Posterior cingulate gyrus (tissue), 11 donors: ENCODE measurements around the gene PTPRG.

Experiments
- DNase-seq, 10 donors: peaks; one replicate each; pipeline versions ENCODE4 v3.0.0 to v3.0.0-alpha.2; 2020 to 2021; ENCODE audit warnings: mixed read lengths in 3 of 10
- intact Hi-C: fragments of 100-400 bp; cut with DNase I; formaldehyde crosslinking; loops from one replicate; pipeline ENCODE4 v1.15.1; 2023

Gene PTPRG

DNA sequence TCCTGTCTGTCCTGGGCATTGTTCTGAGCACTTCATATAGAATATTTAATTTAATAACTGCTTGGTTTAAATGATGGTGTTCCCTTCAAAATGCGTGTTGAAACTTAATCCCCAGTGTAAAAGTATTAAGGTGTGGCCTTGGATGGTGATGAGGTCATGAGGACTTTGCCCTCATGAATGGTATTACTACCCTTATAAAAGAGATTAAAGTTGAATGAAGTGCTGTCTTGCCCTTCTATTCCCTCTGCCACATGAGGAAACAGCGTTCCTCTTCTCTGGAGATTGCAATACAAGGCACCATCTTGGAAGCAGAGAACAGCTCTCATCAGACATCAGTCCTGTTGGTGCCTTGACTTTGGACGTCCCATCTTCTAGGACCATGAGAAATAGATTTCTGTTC lies 374.4 kb downstream of the PTPRG start:
- DNase-seq, result no peak
- intact Hi-C loops, result no loop called here

DNA sequence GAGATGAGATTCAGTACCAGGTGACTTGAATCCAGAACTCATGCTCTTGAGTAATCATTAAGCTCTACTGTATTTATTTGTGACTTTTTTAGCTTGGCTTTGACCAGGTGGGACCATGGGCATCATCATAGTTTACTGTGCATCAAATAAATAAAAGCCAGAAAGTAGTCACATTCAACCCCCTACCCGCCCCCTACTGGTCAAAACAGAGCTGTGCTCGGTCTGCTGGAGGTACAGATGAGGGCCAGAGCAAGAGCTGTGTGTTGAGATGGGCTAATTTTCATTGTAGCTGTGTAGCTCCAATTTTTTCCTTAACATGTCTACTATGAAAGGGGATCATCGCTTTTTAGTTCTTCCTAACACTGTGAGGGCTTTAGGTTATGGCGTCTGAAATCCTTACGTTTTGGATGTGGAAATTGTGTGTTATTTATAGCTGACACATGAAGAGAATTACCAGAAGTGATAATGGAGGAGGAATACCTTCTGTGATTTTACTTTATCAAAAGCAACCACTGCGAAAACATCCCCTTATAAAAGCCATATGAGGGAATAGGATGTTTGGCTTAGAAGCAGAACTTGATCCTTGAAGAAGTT lies 375.1 kb downstream of the PTPRG start:
- DNase-seq, result no peak
- intact Hi-C loops, result no loop called here

DNA sequence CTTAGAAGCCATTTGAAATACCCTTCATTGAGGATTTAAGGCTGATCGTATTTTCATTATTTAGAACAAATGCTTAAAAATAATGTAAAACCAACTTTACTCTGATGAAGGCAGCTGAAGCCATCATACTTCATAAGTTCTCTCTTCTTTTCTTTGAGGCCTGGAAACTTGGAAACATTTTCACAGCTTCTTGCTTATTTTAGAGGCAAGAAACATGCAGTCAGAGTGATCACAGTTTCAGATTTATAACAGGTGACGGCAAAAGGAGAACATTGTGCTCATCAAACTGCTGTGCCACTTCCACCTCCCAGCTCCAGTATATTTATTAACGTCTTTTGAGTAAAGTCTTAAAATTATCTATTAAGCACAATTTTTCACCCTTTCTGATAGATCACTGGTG lies 376.1 kb downstream of the PTPRG start:
- intact Hi-C loops, result no loop called here
- DNase-seq, result no peak

DNA sequence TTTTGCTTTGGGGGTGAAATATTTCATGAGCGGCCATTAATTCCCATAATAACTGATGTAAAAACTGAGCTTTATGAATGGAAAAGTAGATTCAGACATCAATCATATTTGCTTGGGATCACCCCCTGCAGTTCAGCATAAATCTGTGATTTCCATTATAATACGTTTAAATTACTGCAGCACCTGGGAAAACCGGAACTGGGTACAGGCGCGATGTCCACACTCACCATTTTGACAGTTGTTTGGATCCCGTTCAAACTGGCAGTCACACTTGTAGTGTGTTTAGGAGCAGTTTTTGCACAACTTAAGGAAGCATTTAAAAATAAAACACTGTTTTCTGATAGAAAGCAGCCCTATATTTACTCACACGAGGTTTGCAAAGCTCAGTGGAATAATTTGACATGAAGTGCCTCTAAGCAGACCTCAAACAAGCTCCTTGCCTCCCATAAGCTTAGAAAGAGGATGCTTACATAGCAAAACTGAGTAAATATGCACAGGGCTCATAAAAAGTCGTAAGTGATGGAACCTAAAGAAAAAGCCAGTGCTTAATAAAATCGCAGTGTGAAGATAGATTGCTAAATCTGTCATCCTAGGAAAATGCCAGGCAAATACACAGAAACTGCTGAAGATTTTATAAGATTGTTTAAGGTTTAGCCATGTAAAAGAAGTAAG lies 377.6 kb downstream of the PTPRG start:
- intact Hi-C loops, result no loop called here
- no peak for DNase-seq

DNA sequence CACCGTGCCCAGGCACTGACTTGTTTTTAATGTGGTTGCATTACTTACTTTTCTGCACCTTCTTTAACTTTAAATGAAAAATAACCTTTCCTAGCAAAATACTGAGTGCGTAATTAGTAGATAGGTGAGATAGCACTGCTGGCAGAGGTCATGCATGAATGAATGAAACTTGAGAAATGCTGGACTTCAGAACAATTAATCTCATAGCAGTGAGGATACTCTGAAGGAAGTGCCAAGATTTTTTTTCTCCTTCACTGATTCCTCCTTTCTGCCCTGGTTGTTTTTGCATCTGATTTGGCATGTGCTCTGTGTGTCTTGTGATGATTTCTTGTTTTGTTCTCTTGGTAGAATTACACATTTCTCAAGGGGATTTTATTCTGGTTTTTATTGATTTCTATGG lies 378.9 kb downstream of the PTPRG start:
- DNase-seq, result no peak
- intact Hi-C loops, result no loop called here

DNA sequence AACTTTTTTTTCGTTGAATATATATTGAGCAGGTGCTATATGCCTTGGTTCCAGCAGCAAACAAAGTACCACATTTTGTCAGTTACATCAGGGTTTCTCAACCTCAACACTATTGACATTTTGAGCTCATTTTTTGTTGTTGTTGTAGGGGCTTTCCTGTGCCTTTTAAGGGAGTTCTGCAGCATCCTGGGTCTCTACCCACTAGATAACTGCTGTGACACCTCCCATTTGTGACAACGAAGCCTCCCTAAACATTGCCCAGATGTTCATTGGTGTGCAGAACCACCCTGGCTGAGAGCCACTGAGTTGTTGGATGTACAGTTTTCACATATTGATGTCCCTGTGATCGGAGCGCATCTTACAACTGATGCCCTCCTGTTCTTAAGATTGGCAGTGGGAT lies 382.6 kb downstream of the PTPRG start:
- DNase-seq, result no peak
- intact Hi-C loops, result no loop called here

DNA sequence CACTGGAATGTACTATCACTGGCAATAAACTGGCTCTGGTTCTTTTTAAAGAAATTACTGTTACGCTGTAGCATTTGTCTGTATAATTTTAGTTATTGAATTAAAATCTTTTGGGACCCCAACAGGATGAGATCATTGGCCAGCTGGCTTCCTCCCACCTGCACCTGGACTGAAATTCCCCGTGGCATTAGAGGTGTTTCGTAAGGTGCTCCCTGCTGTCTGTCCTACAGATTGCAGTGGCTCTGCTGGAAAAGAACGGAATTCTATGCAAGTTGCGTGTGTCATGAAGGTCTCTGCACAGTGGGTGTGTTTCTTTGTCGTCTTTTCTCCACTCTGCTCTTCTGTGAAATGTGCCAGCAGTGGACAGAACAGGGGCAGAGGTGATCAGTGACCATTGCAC lies 383.4 kb downstream of the PTPRG start:
- intact Hi-C loops, result no loop called here
- DNase-seq, result no peak

DNA sequence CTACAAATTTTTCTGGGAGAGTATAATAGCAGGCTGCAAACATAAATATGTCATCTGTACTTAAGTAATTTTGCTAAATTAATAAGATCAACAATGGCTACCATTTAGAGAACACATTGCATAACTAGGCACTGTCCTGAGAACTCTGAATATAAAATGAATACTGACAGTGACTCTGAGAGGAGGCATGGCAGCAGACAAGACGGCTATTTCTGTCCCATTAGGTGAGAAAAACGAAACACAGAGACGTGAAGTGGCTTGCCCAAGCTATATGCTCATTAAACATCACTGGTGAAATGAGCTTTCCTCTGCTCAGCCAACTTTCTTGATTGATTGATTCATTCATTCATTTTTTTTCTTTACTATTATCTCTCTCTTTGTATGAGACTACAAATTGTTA lies 384.3 kb downstream of the PTPRG start:
- no peak for DNase-seq

DNA sequence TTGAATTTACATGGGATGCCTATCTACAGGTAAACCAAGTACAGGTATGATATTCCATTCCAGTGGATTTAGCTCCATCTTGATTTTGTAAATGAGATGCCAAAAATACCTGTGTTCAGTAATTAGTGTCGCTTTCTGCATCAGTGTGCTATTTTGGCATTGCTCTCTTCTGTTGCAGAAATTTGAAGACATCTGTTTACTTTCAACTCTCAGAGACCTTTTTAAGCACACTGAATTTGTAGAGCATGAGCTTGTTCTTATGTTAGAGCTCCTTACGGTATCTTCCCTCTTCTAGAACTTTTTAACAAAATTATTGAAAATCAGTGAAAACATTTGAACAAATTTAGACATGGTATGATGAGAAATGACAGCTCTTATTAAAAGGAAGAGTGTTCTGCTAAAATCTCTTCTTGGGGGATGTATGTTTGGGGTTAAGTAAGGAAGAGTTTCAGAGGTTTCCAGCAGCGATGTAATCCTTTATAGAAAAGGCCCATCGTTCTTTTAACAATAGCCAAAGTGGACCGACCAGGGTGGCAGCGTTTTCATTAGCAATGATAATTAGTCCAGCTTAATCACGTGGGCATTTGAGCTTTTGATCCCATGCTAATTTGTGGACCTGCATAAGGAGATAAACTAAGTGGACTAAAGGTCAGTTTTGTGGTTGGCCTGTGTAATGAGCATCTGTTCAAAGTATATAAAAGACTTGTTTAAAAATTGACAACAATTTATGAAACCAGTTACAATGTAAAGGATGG lies 385.4 kb downstream of the PTPRG start:
- intact Hi-C loops, result no loop called here
- no peak for DNase-seq

More for the DNA sequence above, 384.3 kb downstream of the PTPRG start:
- intact Hi-C loops, result no loop called here

DNA sequence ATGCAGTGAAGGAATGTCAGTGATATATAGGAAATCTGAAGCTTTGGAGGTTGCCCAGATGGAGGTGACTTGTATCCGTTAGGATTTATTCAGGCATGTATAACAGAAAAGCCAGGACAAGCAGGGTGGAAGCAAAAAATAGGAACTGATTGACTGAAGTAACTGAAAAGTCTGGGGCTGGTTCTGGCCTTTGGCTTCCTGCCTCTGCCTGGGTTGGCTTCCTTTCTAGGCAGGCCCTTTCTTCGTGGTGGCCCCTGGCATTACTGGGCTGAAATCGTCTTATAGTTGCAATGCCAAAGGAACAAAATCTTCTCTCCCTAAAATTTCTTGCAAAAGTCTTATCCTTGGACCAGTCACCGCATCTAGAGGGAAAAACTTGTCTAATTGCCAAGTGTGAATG lies 386.1 kb downstream of the PTPRG start:
- no peak for DNase-seq
- intact Hi-C loops, result no loop called here

DNA sequence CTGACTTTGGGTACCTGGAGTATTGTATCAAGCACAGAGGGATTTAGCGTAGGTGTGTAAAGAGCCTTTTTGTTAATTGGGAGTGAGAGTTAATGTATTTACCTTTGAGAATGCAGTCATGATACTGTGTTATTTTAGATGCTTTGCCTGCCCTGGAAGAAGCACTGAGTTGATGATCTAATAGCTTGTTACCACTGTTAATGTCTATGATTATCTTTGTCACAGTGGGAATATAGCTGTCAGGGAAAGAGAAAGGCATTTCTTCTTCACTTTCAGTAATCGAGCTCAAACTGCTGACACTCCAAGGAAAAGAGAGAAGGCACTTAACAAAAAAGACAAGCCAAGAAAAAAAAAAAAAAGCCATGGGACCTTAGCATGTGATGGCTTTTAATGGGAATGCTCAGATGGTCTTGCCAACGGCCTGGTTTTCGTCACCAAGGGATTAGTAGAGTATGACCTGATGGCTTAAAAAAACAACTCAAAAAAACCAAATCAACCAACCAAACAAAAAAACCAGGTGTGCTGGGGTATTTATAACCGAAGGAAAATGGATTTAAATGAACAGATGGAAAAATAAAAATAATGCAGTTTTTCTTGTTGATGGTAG lies 387.4 kb downstream of the PTPRG start:
- intact Hi-C loops, result no loop called here
- DNase-seq, result no peak

DNA sequence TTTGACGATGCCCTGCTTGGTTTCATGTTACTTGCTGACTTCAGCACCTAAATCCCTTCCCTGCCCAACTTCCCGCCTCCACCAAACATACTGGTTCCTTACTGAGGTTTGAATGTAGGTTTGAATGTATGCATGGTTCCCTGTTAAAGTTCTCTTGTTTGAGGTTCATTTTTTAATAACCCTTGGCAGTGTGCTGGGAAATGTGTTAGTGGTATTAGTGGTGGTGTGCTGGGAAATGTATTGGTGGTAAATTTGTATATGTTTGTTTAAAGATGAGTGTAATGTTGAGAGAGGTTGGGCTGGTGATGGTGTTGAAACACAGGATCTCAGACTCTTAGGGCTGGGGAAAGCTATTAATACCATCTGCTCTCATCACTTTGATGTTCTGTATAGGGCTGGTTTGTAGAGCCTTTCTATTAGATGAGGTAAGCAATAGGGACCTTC lies 392.7 kb downstream of the PTPRG start:
- intact Hi-C loops, result no loop called here
- DNase-seq, result no peak

DNA sequence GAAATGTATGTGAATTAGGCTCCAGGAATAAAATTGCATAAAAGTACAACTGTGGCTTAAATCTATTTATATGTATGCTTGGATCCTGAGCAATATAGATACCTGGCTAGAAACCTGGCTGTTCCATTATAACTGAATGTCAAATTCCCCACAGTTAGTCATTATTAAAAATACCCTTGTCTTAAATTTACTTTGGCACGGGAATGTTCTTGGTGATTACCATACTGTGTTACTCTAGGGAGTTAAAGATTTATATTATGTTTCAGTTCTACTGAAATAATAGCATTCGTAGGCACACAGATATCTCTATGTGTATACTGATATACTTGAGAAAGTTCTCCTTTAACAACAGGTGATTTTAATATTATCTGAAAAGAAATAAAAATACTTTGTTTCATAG lies 394.1 kb downstream of the PTPRG start:
- intact Hi-C loops, result no loop called here
- DNase-seq, result no peak

DNA sequence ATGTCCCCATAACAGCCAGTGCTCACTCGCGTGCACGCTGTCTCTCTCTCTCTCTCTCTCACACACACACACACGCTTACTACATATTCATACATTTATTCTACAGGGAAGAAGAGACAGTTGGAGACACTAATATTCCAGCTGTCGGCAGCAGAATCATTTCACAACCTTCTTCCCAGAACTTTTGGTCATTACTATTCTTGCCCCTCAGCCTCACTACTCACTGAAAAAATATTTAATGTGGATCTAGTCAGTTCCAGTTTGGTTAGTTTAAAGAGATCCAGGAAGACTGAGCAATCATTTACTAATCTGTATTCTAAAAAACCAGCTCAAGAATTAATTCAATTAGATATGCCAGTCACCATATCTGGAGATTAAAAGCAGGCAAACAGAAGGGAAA lies 394.9 kb downstream of the PTPRG start:
- DNase-seq, result no peak
- intact Hi-C loops, result no loop called here

DNA sequence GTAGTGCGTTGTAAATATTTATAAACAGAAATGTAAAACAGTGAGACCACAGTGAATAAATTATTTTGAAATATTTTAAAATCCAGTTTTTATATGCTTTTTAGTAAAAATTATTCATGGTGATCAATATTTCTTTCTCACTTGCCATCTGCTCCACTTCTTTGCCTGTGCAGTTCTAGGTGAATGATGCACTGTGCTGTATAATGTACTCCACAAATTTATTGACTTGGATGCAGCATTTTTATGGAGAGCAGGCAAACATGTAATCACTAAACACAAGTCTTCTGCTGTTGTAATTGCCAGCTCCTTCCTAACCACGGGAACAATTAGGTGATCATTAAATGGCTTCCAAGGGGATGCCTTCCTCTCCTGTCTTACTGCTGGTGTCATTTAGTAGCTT lies 395.9 kb downstream of the PTPRG start:
- no peak for DNase-seq
- intact Hi-C loops, result no loop called here

DNA sequence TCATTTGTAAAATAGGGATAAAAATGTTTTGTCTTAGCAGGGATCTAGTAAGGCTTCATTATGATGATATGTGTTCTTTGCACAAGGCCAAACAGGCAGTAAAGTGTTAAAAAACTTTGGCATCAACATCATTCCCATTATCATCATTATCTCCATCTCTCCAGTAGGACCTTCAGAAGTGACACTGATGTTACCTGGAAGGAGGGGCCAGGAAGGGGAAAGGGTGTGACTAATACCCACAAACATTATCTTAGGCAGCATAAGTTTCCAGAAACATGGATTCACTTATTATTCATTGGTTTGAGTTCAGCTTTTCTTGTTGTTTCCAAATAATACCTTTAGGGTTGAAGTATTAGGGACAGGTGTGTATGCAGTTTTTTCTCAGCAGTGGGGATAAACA lies 399.6 kb downstream of the PTPRG start:
- no peak for DNase-seq
- intact Hi-C loops, result no loop called here

DNA sequence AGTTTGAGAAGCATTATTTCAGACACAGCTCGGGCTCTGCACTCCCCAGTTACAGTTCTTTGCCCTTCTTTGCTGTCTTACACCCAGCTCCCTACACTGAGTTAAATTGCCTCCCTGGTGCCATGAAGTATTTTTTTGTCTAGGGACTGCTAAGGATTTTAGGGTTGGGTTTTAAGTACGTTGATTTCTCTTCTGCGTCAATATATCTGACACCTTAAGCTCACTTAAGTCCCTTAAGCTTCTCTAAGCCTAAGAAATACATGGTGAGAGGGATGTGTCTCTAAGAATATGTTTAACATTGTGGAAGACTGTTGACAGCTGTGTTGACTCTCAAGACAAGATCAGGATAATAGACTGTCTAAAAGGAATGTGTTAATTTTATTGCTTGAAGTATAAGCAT lies 400.5 kb downstream of the PTPRG start:
- DNase-seq, result no peak
- intact Hi-C loops, result no loop called here

DNA sequence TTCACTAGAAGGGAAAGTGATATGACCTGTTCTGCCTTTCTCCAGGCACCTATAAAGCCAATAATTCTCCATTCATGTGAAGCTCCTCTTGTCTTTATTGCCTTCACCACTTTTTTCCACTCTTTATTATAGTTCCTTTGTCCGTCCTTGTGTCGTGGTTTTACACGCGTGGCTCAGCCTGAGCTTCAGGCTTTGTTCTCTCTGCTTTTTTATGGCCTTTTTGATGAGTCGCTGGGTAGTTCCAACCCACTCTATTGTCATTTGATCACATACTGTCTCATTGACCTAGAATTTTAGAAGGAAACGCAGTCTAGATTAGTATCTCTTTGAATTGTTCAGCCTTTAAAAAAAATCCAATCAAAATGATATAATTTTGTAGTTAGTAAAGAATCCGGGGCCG lies 403.2 kb downstream of the PTPRG start:
- no peak for DNase-seq
- intact Hi-C loops, result no loop called here

DNA sequence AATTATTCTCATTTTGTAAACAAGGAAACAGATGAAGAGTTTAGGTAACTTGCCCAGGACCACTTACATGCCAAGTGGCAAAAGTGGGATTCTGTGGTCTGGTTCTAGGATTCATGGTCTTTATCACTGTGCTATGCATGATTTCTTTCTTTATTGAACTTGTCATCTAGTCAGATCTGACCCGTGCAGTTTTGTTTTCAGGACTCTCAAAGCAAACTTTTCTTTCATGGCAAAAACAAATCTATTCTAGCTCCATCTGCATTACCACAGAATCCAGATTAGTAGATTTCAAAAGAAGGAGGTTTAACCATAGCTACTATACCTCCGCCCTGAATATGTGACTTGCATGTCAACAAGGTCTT lies 404.4 kb downstream of the PTPRG start:
- DNase-seq, result no peak
- intact Hi-C loops, result no loop called here

DNA sequence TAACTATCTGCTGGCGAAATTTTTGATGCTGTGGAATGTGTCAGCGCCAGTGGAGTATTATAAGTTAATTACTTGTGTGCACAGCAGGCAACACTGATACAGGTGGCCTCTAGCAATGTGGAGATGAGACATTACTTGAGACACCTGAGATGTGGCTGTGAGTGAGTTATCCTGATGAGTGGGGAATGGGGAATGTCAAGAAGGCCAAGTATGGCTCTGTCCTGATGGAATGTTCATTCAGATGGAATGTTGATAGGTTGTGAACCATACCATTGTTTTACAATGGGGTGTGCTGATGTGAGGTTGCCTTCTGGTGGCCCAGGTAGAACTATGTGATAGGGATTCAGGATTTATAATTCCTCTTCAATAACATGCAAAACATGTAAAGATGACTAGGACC lies 404.8 kb downstream of the PTPRG start:
- intact Hi-C loops, result no loop called here
- DNase-seq, result no peak

DNA sequence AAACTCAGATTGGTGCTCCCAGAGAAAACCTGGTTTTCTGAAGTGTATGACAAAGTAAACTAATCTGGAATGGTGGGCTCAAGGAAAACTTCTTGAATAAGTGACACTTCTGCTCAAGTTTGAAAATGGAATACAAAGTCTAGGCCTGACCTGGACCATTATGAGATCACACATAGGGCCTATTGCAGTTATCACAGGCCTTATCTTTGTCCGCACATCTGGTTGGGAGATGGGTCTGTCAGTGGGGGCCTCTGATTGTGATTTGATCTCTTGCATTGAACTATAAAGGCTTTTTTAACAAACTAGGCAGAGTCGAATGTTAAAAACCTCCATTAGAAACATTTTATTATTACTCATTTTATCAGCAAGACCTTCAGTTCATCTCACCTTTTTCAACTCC lies 405.6 kb downstream of the PTPRG start:
- no peak for DNase-seq
- intact Hi-C loops, result no loop called here

DNA sequence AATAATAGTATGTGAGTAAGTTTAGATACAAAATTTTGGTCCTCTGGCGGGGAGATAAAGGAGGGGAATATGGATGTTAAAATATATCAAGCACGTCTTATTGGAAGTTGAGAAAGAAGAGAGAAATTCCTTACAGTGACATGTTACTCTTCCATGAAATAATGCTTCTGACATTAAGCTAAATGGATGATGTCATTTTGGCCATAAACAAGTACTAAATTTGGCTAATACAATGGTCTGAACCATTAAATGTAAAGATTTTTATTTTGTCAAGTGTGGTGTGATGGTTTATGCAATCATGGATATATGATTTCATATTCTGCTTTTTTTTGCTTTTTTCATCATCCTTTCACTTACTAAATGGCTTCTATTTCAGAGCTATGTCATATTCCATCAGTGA lies 406.6 kb downstream of the PTPRG start:
- intact Hi-C loops, result no loop called here

More for the DNA sequence above, 406.6 kb downstream of the PTPRG start:
- DNase-seq, result no peak
